Measurements from ENCODE around the gene CYP51A1. TPM values are rescaled to one million over a fixed set of nuclear protein-coding genes. Genes with fewer than 3 reads are reported as not detected.
"Not testable (repeated sequence)": the region's sequence is repeated elsewhere in the genome, so short reads cannot be mapped to it uniquely, and the experiment has no call there.

Gene CYP51A1
- total RNA-seq, 1 donor from 2014 or later: 83.9 TPM

DNA sequence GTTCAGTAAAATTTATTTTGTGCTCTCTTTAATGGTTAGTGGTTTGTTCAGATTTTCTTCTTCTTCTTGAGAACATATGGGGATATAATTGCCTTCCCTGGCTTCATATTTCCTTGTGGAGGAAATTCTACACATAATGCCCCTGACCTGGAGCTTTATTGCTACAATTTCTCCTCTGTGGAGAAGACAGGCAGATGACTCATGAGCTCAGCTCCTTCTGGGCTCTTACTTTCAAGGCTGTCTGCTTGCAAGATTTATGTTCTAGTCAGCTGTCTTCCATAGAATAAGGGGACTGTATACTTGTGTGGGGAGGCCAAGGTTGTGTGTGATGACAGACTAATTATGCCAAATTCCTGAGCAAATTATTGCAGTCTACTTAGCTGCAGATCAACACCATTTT lies 43.1 kb upstream of the CYP51A1 start:
- no peak overlapping the region for H3K4me3 ChIP-seq (ENCODE audit: insufficient read depth, low read depth, low read length)
- Mint-ChIP-seq H3K9me3 (ENCODE audit: unreplicated experiment) (no peaks in the 10 kb centered on the region), H3K4me3 (ENCODE audit: unreplicated experiment) (no peak overlapping the region), H3K27ac (ENCODE audit: unreplicated experiment) (no peak overlapping the region), H3K4me1 (ENCODE audit: low read depth, unreplicated experiment) (peaks cover 9% of the 10 kb centered on the region), H3K27me3 (ENCODE audit: low read depth, unreplicated experiment) (no peaks in the 10 kb centered on the region), H3K36me3 (ENCODE audit: low read depth, unreplicated experiment) (no peaks in the 10 kb centered on the region)
- peaks cover 2% of the 10 kb centered on the region for H3K4me1 ChIP-seq (ENCODE audit: insufficient read depth, low read length)
- DNase-seq (ENCODE audit: low read depth) (peak; percentile 29), FAIRE-seq (no peak)
- no peak overlapping the region for H3K9ac ChIP-seq (ENCODE audit: low read length)
- no peak overlapping the region for H3K27ac ChIP-seq (ENCODE audit: low read depth, low read length)
- H3K36me3 ChIP-seq (ENCODE audit: insufficient read depth, low read length): no peaks in the 10 kb centered on the region
- H3K79me2 ChIP-seq (ENCODE audit: insufficient read depth, low read length): no peaks in the 10 kb centered on the region
- H3K4me2 ChIP-seq (ENCODE audit: low read length): no peak overlapping the region
- H3K9me3 ChIP-seq (ENCODE audit: insufficient read depth, low read depth, low read length): no peaks in the 10 kb centered on the region
- no peaks in the 10 kb centered on the region for H3K27me3 ChIP-seq (ENCODE audit: insufficient read depth, low read length)
- no peaks in the 10 kb centered on the region for H4K20me1 ChIP-seq (ENCODE audit: insufficient read depth, low read length)
- H2AFZ ChIP-seq (ENCODE audit: low read depth, low read length): no peak overlapping the region
- TF ChIP-seq, protein P1, sequence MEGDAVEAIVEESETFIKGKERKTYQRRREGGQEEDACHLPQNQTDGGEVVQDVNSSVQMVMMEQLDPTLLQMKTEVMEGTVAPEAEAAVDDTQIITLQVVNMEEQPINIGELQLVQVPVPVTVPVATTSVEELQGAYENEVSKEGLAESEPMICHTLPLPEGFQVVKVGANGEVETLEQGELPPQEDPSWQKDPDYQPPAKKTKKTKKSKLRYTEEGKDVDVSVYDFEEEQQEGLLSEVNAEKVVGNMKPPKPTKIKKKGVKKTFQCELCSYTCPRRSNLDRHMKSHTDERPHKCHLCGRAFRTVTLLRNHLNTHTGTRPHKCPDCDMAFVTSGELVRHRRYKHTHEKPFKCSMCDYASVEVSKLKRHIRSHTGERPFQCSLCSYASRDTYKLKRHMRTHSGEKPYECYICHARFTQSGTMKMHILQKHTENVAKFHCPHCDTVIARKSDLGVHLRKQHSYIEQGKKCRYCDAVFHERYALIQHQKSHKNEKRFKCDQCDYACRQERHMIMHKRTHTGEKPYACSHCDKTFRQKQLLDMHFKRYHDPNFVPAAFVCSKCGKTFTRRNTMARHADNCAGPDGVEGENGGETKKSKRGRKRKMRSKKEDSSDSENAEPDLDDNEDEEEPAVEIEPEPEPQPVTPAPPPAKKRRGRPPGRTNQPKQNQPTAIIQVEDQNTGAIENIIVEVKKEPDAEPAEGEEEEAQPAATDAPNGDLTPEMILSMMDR (IDR thresholded peaks at IDR 0.05; ENCODE audit: insufficient read depth, low read depth, low read length): no peak
- no peak for TF ChIP-seq EZH2 (IDR thresholded peaks at IDR 0.05; ENCODE audit: insufficient read depth, low read length)

- H3K79me2 ChIP-seq (ENCODE audit: insufficient read depth, low read length); H3K4me1 ChIP-seq (ENCODE audit: insufficient read depth, low read length); H3K9me3 ChIP-seq (ENCODE audit: insufficient read depth, low read depth, low read length); H3K27ac ChIP-seq (ENCODE audit: low read depth, low read length); H3K4me2 ChIP-seq (ENCODE audit: low read length); H2AFZ ChIP-seq (ENCODE audit: low read depth, low read length); H3K4me1 Mint-ChIP-seq (ENCODE audit: low read depth, unreplicated experiment); H3K36me3 ChIP-seq (ENCODE audit: insufficient read depth, low read length); H3K27me3 ChIP-seq (ENCODE audit: insufficient read depth, low read length); DNase-seq (ENCODE audit: low read depth); H3K9me3 Mint-ChIP-seq (ENCODE audit: unreplicated experiment); FAIRE-seq; H4K20me1 ChIP-seq (ENCODE audit: insufficient read depth, low read length); H3K36me3 Mint-ChIP-seq (ENCODE audit: low read depth, unreplicated experiment); H3K27ac Mint-ChIP-seq (ENCODE audit: unreplicated experiment); H3K27me3 Mint-ChIP-seq (ENCODE audit: low read depth, unreplicated experiment); H3K4me3 Mint-ChIP-seq (ENCODE audit: unreplicated experiment); H3K4me3 ChIP-seq (ENCODE audit: insufficient read depth, low read depth, low read length); H3K9ac ChIP-seq (ENCODE audit: low read length): not testable (repeated sequence)
Observed at GRCh38 chr7:92169529-92169928, 35.3 kb upstream of the CYP51A1 start.

DNA sequence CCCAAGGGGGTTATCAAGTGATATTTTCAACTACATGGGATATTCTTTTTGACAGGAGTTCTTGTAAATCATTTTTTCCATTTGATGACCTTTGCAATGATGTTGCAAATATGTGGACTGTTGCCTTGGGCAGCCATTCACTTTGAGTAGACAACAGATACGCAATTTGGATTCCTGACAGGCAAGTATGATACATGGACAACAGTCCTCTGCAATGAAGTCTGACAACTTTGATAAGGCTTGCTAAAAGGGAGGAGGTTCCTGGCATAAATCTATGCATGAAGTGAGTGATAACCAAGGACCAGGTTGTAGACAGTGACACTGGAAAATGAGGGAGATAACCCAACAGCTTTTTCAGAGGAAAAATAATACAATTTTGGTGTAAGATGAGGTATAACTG lies 27.0 kb upstream of the CYP51A1 start:
- no peak overlapping the region for H3K4me3 ChIP-seq (ENCODE audit: insufficient read depth, low read depth, low read length)
- Mint-ChIP-seq H3K36me3 (ENCODE audit: low read depth, unreplicated experiment) (no peaks in the 10 kb centered on the region), H3K27ac (ENCODE audit: unreplicated experiment) (no peak overlapping the region), H3K9me3 (ENCODE audit: unreplicated experiment) (no peaks in the 10 kb centered on the region), H3K27me3 (ENCODE audit: low read depth, unreplicated experiment) (no peaks in the 10 kb centered on the region), H3K4me3 (ENCODE audit: unreplicated experiment) (no peak overlapping the region), H3K4me1 (ENCODE audit: low read depth, unreplicated experiment) (peaks cover 8% of the 10 kb centered on the region)
- H3K79me2 ChIP-seq (ENCODE audit: insufficient read depth, low read length): no peaks in the 10 kb centered on the region
- no peak for TF ChIP-seq EZH2 (IDR thresholded peaks at IDR 0.05; ENCODE audit: insufficient read depth, low read length)
- TF ChIP-seq, protein P1 (IDR thresholded peaks at IDR 0.05; ENCODE audit: insufficient read depth, low read depth, low read length): no peak
- FAIRE-seq (peak; percentile 29), DNase-seq (ENCODE audit: low read depth) (no peak)
- H3K27me3 ChIP-seq (ENCODE audit: insufficient read depth, low read length): no peaks in the 10 kb centered on the region
- H3K4me1 ChIP-seq (ENCODE audit: insufficient read depth, low read length): peaks cover 10% of the 10 kb centered on the region
- H3K9ac ChIP-seq (ENCODE audit: low read length): no peak overlapping the region
- no peaks in the 10 kb centered on the region for H4K20me1 ChIP-seq (ENCODE audit: insufficient read depth, low read length)
- no peak overlapping the region for H3K4me2 ChIP-seq (ENCODE audit: low read length)
- no peaks in the 10 kb centered on the region for H3K36me3 ChIP-seq (ENCODE audit: insufficient read depth, low read length)
- no peak overlapping the region for H3K27ac ChIP-seq (ENCODE audit: low read depth, low read length)
- H3K9me3 ChIP-seq (ENCODE audit: insufficient read depth, low read depth, low read length): no peaks in the 10 kb centered on the region
- no peak overlapping the region for H2AFZ ChIP-seq (ENCODE audit: low read depth, low read length)

Data from astrocyte (in vitro differentiated cells and primary cell).